BLaER1 treated with 17β-estradiol and CSF1 and Interleukin-3, amounts not matched to agents 10 nM and 100 nM (cell line): ENCODE data around the gene RBMX2.
"Not testable (repeated sequence)": the region's sequence is repeated elsewhere in the genome, so short reads cannot be mapped to it uniquely, and the experiment has no call there.

Source experiments
- H3K27ac ChIP-seq, 11 experiments: shearing (Covaris generic); formaldehyde crosslinking; 2 replicates each; pipeline ENCODE4 v1.8.1; 2022
- H3K27me3 ChIP-seq, 11 experiments: shearing (Covaris generic); formaldehyde crosslinking; 2 replicates each; pipeline ENCODE4 v1.8.1; 2022
- H3K36me3 ChIP-seq, 11 experiments: shearing (Covaris generic); formaldehyde crosslinking; 2 replicates each; pipeline ENCODE4 v1.8.1; 2022
- H3K4me1 ChIP-seq, 10 experiments: shearing (Covaris generic); formaldehyde crosslinking; 2 replicates each; pipeline ENCODE4 v1.8.1; 2022
- H3K4me2 ChIP-seq, 11 experiments: shearing (Covaris generic); formaldehyde crosslinking; 2 replicates each; pipeline ENCODE4 v1.8.1; 2022
- H3K4me3 ChIP-seq, 10 experiments: shearing (Covaris generic); formaldehyde crosslinking; 2 replicates each; pipeline ENCODE4 v1.8.1; 2022
- H3K9ac ChIP-seq, 11 experiments: shearing (Covaris generic); formaldehyde crosslinking; 2 replicates each; pipeline ENCODE4 v1.8.1; 2022
- H3K9me3 ChIP-seq, 11 experiments: shearing (Covaris generic); formaldehyde crosslinking; replicated peaks in 1 of 11; 2 replicates each; pipeline ENCODE4 v1.8.1; 2022
- H4K20me1 ChIP-seq, 11 experiments: shearing (Covaris generic); formaldehyde crosslinking; 2 replicates each; pipeline ENCODE4 v1.8.1; 2022
- Cebpa-rat ChIP-seq, 11 experiments: shearing (Covaris generic); IDR thresholded peaks; 2 replicates each; pipeline ENCODE4 v1.8.1; 2022

The RBMX2 gene

DNA sequence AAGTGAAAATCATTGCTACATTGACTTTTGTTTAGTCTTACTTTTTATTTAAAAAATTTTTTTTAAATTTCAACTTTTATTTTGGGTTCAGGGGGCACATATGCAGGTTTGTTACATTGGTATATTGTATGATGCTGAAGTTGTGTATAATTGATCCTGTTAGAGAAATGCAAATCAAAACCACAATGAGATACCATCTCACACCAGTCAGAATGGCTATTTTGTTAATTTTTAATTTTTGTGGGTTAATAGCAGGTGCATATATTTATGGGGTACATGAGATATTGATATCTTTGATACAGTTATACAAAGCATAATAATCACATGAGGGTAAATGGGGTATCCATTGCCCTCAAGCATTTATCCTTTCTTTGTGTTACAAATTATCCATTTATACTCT is 34.1 kb downstream of the RBMX2 start:
- Histone ChIP-seq H3K4me1 (no peaks in the 10 kb centered on the region), H3K27ac (no peak overlapping the region), H4K20me1 (no peaks in the 10 kb centered on the region), H3K27me3 (peaks cover 30 to 88% (median 77%) of the 10 kb centered on the region in 11 experiments), H3K9ac (no peak overlapping the region), H3K4me3 (no peak overlapping the region), H3K4me2 (no peak overlapping the region), H3K9me3 (peaks cover 22 to 36% (median 27%) of the 10 kb centered on the region in 11 experiments), H3K36me3 (no peaks in the 10 kb centered on the region)
- no peak for TF ChIP-seq Cebpa-rat (IDR thresholded peaks at IDR 0.05)

DNA sequence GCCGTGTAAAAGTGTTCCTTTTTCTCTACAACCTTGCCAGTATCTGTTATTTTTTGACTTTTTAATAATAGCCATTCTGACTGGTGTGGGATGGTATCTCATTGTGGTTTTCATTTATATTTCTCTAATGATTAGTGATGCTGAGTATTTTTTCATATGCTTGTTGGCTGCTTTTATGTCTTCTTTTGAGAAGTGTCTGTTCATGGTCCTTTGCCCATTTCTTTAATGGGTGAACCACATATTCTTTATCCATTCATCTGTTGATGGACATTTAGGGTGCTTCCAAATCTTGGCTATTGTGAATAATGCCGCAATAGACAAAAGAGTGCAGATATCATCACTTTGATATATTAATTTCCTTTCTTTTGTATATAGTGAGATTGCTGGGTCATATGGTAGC is 36.2 kb downstream of the RBMX2 start:
- not testable (repeated sequence) for H3K4me2 ChIP-seq, H3K4me3 ChIP-seq, H4K20me1 ChIP-seq, H3K4me1 ChIP-seq, H3K36me3 ChIP-seq, H3K9ac ChIP-seq, H3K27ac ChIP-seq
- H3K9me3 ChIP-seq, result peaks cover 22 to 45% (median 27%) of the 10 kb centered on the region in 11 experiments
- H3K27me3 ChIP-seq, result peaks cover 42 to 90% (median 76%) of the 10 kb centered on the region in 11 experiments

DNA sequence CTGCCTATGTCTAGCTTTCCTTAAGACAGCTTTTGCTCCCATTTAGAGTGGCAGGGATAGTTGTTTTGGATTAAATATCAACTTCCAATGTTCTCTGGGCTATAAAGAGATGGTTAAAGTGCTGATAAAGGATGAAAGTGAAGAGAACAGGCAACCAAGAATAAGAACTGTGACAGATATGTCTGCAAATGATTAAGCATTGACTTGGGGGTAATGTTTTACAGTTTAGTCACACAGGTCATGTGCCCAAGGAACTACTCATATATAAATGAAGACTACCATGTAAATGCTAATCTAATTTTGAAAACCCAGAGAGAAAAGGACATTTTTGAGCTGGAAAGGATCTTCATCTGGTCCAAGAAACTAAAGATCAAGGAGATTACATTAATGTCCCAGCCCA is 42.1 kb downstream of the RBMX2 start:
- H3K27me3 ChIP-seq, result peaks cover 22 to 76% (median 53%) of the 10 kb centered on the region in 11 experiments
- H3K4me1 ChIP-seq, result no peaks in the 10 kb centered on the region
- H3K4me3 ChIP-seq, result no peak overlapping the region
- H3K9me3 ChIP-seq, result peaks cover 9 to 30% (median 11%) of the 10 kb centered on the region in 11 experiments; a peak in 21 of 22 replicates
- H3K4me2 ChIP-seq, result no peak overlapping the region
- TF ChIP-seq Cebpa-rat (IDR thresholded peaks at IDR 0.05), result no peak
- no peaks in the 10 kb centered on the region for H3K36me3 ChIP-seq
- no peak overlapping the region for H3K27ac ChIP-seq
- H3K9ac ChIP-seq, result no peak overlapping the region
- H4K20me1 ChIP-seq, result no peaks in the 10 kb centered on the region

DNA sequence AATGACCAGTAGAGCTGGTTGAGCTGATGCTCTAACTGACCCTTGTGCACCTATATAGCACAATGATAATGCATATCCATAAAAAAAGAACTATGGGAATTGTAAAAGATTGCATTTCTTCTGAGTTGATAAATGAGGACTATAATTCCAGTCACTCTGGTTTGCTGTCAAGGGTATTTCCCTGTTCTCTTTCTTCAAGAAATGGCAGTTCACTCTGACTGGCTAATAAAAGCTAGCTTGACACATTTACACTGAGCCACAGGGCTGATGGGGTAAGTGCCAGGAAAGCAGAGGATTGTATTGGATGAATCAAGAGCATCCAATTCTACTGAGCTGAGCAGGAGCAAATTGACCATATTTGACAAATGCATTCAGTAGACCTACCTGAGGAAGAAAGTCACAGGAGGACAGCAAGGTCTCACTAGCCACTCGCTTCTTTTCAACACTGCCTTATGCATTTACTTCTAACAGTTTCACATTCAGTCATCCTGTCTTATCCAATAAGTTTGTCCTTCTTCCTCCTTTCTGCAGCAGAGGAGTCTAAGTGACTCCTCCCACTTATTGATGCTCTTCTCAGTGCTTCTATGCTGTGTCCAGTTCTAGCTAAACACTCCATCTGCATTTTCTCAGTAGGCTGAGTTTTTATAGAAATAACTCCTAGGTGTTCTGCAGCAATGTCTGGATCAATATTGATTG is 43.0 kb downstream of the RBMX2 start:
- H3K4me2 ChIP-seq, result no peak overlapping the region
- H3K27ac ChIP-seq, result no peak overlapping the region
- no peak overlapping the region for H3K4me3 ChIP-seq
- peaks cover 0 to 21% (median 2%) of the 10 kb centered on the region in 11 experiments; a peak in 14 of 22 replicates for H3K9me3 ChIP-seq
- H3K36me3 ChIP-seq, result no peaks in the 10 kb centered on the region
- H3K9ac ChIP-seq, result no peak overlapping the region
- H4K20me1 ChIP-seq, result no peaks in the 10 kb centered on the region
- no peak for TF ChIP-seq Cebpa-rat (IDR thresholded peaks at IDR 0.05)
- peaks cover 19 to 67% (median 46%) of the 10 kb centered on the region in 11 experiments for H3K27me3 ChIP-seq
- H3K4me1 ChIP-seq, result no peaks in the 10 kb centered on the region

DNA sequence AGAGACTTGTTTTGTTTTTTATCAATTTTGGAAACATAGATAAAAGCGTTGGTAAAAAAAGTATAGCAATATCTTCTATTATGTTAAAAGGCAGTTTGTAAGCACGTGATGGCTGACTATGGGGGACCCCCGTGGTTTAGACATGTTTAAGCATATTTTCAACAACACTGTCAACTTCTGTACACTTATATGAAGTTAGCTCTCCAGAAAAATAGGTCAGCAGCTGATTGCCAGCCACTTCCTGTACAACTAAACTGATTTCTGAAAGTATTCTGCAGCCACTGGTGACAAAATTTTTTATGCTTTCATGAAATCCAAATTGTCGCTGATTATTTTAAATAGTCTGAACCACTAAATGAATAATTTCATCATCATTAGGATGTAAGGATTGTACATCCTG is 45.2 kb downstream of the RBMX2 start:
- TF ChIP-seq Cebpa-rat (IDR thresholded peaks at IDR 0.05), result no peak
- Histone ChIP-seq H4K20me1 (no peaks in the 10 kb centered on the region), H3K9ac (no peak overlapping the region), H3K27me3 (peaks cover 2 to 45% (median 27%) of the 10 kb centered on the region in 11 experiments; a peak in 19 of 22 replicates), H3K4me3 (no peak overlapping the region), H3K27ac (no peak overlapping the region), H3K4me1 (no peaks in the 10 kb centered on the region), H3K36me3 (no peaks in the 10 kb centered on the region), H3K4me2 (no peak overlapping the region), H3K9me3 (peaks cover 0 to 6% (median 0%) of the 10 kb centered on the region in 11 experiments; a peak in 1 of 22 replicates)
